ENCODE results near the gene PRKCA.
"Not testable (repeated sequence)": the region's sequence is repeated elsewhere in the genome, so short reads cannot be mapped to it uniquely, and the experiment has no call there.

Gene PRKCA

GRCh38 chr17:66716236-66717026 lies 414.0 kb downstream of the PRKCA start:
- Histone ChIP-seq H3K4me1 (ENCODE audit: control insufficient read depth, insufficient read depth, low read length) (peaks cover 27% of the 10 kb centered on the region), H3K9me3 (ENCODE audit: control insufficient read depth, low read length) (no peaks in the 10 kb centered on the region), H3K9ac (ENCODE audit: low read length) (no peak overlapping the region), H3K36me3 (ENCODE audit: control insufficient read depth, insufficient read depth, low read length) (peaks cover 8% of the 10 kb centered on the region), H3K4me3 (ENCODE audit: low read length) (no peak overlapping the region), H3K27me3 (ENCODE audit: control insufficient read depth, insufficient read depth, low read length) (no peaks in the 10 kb centered on the region)

DNA sequence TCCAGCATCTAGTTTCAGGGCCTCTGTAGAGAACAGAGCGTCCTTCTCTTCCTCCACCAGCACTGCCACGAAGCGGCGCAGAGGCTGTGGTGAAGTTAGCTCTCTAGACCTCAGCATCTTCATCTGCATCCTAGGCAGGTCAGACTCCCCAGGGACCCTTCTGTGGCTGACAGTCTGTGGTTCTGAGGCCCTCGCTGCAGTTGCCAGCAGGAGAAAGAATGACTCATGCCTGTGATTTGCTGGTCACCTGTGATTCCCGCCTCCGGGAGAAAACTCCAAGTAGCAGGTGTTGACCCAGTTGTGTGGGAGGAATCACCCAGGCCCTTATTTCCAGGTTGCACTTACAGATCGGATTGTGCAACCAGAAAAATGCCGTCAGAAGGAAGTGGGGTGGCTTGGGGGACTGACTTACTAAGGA lies 415.2 kb downstream of the PRKCA start:
- no peaks in the 10 kb centered on the region for H3K27me3 ChIP-seq (ENCODE audit: control insufficient read depth, insufficient read depth, low read length)
- no peak overlapping the region for H3K4me3 ChIP-seq (ENCODE audit: low read length)
- peaks cover 8% of the 10 kb centered on the region for H3K36me3 ChIP-seq (ENCODE audit: control insufficient read depth, insufficient read depth, low read length)
- H3K9ac ChIP-seq (ENCODE audit: low read length) = no peak overlapping the region
- no peaks in the 10 kb centered on the region for H3K9me3 ChIP-seq (ENCODE audit: control insufficient read depth, low read length)
- peaks cover 17% of the 10 kb centered on the region for H3K4me1 ChIP-seq (ENCODE audit: control insufficient read depth, insufficient read depth, low read length)

DNA sequence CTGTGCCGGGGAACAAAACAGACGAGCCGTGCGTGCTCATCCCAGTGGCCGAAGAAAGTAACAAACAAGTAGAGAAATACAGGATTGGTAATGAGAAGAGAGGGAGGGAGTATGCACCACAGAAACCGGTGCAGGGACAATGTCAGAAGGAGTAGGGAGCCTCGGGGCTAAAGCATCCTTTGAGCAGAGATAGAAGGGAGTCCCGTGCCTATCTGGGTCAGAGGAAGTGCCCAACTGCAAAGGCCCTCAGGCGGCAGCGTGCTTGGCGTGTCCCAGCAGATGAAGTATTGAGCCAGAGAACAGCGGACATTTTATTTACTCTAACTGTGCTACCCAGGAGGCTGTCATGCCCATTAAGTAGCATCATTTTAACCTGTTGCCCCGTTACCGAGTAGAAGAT lies 417.6 kb downstream of the PRKCA start:
- no peak overlapping the region for H3K9ac ChIP-seq (ENCODE audit: low read length)
- peaks cover 8% of the 10 kb centered on the region for H3K36me3 ChIP-seq (ENCODE audit: control insufficient read depth, insufficient read depth, low read length)
- H3K27me3 ChIP-seq (ENCODE audit: control insufficient read depth, insufficient read depth, low read length) = no peaks in the 10 kb centered on the region
- H3K4me3 ChIP-seq (ENCODE audit: low read length) = no peak overlapping the region
- no peaks in the 10 kb centered on the region for H3K9me3 ChIP-seq (ENCODE audit: control insufficient read depth, low read length)
- H3K4me1 ChIP-seq (ENCODE audit: control insufficient read depth, insufficient read depth, low read length) = peaks cover 15% of the 10 kb centered on the region

- peaks cover 21% of the 10 kb centered on the region for H3K4me1 ChIP-seq (ENCODE audit: control insufficient read depth, insufficient read depth, low read length)
- H3K4me3 ChIP-seq (ENCODE audit: low read length) = no peak overlapping the region
- peaks cover 8% of the 10 kb centered on the region for H3K36me3 ChIP-seq (ENCODE audit: control insufficient read depth, insufficient read depth, low read length)
Observed at GRCh38 chr17:66720567-66720966, 418.2 kb downstream of the PRKCA start.

DNA sequence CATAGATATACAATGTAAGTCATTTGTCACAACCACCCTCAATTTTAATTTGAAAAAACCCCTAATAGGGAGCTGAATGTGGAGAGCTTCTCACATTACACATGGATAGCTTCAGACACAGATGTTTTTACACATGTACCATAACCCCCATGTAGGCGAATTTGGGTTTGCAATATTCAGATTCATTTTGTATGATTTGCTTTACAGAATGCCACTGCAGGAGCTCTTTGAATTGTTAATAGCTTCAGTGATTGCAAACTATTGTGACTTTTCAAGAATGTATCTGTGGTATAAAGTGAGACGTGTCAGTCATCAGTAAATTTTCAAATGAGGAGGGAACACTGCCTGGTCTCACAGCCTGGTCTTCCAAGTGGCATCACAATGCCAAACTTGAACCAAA lies 419.9 kb downstream of the PRKCA start:
- Histone ChIP-seq H3K4me1 (ENCODE audit: control insufficient read depth, insufficient read depth, low read length) (peaks cover 29% of the 10 kb centered on the region), H3K27me3 (ENCODE audit: control insufficient read depth, insufficient read depth, low read length) (no peaks in the 10 kb centered on the region), H3K36me3 (ENCODE audit: control insufficient read depth, insufficient read depth, low read length) (peaks cover 8% of the 10 kb centered on the region), H3K4me3 (ENCODE audit: low read length) (no peak overlapping the region), H3K9ac (ENCODE audit: low read length) (no peak overlapping the region), H3K9me3 (ENCODE audit: control insufficient read depth, low read length) (no peaks in the 10 kb centered on the region)

More at GRCh38 chr17:66720567-66720966, 418.2 kb downstream of the PRKCA start:
- H3K9me3 ChIP-seq (ENCODE audit: control insufficient read depth, low read length) = no peaks in the 10 kb centered on the region
- no peaks in the 10 kb centered on the region for H3K27me3 ChIP-seq (ENCODE audit: control insufficient read depth, insufficient read depth, low read length)
- H3K9ac ChIP-seq (ENCODE audit: low read length) = no peak overlapping the region

DNA sequence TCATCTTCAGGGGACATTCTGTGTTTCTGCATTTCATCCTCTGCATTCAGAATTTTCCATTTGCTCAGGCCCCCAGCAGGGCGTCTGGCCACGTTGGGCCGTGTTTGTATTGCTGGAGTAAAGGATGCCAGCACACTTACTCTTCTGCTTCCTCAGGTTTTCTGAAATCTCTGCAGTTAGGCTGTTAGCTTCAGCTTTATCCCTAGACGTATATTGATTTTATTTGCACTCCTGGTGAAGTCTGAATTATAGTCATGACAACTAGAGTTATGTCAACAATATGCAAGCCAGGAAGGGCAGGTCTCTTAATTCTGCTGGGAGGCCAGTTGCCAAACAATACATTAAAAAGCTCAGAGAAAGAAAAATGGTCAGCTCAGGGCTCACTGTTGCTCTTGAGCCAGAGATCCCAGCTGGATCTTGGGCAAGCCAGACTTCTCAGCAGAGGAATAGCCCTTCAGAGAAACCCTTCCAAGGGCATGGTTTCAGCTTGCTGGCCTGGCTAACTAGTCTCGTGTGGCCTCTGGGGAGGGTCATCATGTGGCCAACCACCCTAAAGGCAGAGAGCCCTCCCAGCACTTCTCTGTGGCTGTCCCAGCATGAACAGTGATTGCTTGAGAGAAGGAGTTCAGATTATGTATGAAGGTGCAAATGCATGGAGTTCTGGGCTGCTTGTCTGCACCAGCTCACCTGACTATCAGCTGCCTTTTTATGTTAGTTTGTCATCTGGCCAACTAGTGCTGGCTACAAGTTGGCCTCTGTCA lies 422.3 kb downstream of the PRKCA start:
- Histone ChIP-seq H3K9ac (ENCODE audit: low read length) (no peak overlapping the region), H3K36me3 (ENCODE audit: control insufficient read depth, insufficient read depth, low read length) (no peaks in the 10 kb centered on the region), H3K27me3 (ENCODE audit: control insufficient read depth, insufficient read depth, low read length) (no peaks in the 10 kb centered on the region), H3K9me3 (ENCODE audit: control insufficient read depth, low read length) (no peaks in the 10 kb centered on the region), H3K4me1 (ENCODE audit: control insufficient read depth, insufficient read depth, low read length) (peaks cover 29% of the 10 kb centered on the region), H3K4me3 (ENCODE audit: low read length) (no peak overlapping the region)

DNA sequence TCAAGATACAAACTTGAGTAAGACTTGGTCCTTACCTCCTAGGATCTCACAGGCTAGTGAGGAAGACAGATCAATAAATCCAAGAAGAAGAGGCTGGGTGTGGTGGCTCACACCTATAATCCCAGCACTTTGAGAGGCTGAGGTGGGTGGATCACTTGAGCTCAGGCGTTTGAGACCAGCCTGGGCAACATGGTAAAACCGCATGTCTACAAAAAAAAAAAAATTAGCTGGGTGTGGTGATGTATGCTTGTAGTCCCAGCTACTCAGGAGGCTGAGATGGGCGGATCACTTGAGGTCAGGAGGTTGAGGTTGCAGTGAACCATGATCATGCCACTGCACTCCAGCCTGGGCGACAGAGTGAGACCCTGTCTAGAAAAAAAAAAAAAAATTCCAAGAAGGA lies 423.0 kb downstream of the PRKCA start:
- not testable (repeated sequence) for H3K9ac ChIP-seq (ENCODE audit: low read length); H3K9me3 ChIP-seq (ENCODE audit: control insufficient read depth, low read length); H3K4me3 ChIP-seq (ENCODE audit: low read length); H3K27me3 ChIP-seq (ENCODE audit: control insufficient read depth, insufficient read depth, low read length); H3K36me3 ChIP-seq (ENCODE audit: control insufficient read depth, insufficient read depth, low read length)
- peaks cover 29% of the 10 kb centered on the region for H3K4me1 ChIP-seq (ENCODE audit: control insufficient read depth, insufficient read depth, low read length)

DNA sequence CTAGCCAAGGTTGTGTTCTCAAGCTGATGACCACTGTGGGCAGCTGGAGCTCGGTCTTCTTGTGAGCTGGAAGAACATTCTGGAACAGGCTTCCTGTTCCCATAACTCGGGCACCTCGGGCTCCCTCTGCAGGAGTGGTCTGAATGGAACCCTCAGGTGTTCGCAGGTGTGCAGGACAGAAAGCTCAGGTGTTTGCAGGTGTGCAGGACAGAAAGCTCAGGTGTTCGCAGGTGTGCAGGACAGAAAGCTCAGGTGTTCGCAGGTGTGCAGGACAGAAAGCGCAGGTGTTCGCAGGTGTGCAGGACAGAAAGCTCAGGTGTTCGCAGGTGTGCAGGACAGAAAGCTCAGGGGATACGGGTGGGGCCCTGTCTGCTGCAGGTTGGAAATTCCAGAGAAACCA lies 423.5 kb downstream of the PRKCA start:
- Histone ChIP-seq H3K4me1 (ENCODE audit: control insufficient read depth, insufficient read depth, low read length) (peaks cover 29% of the 10 kb centered on the region), H3K36me3 (ENCODE audit: control insufficient read depth, insufficient read depth, low read length) (no peaks in the 10 kb centered on the region), H3K9ac (ENCODE audit: low read length) (no peak overlapping the region), H3K27me3 (ENCODE audit: control insufficient read depth, insufficient read depth, low read length) (no peaks in the 10 kb centered on the region), H3K9me3 (ENCODE audit: control insufficient read depth, low read length) (no peaks in the 10 kb centered on the region), H3K4me3 (ENCODE audit: low read length) (no peak overlapping the region)

DNA sequence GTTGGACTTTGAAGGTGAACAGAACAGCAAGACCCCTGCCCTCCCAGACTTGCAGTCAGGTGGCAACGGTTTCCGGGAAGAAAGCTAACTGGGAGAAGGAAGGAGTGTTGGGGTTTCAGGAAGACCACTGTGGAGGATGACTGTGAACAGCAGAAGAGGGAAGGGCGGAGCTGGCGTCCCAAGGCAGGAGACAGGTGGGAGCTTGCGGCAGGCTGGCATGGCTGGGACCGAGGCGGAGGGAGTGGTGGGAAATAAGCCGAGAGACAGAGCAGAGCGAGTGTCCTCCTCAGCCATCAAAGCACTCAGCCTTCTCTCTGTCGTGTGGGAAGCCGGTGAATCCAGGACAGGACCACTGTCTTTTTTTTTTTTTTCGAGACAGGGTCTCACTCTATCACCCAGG lies 424.0 kb downstream of the PRKCA start:
- Histone ChIP-seq H3K4me3 (ENCODE audit: low read length) (no peak overlapping the region), H3K36me3 (ENCODE audit: control insufficient read depth, insufficient read depth, low read length) (no peaks in the 10 kb centered on the region), H3K9me3 (ENCODE audit: control insufficient read depth, low read length) (no peaks in the 10 kb centered on the region), H3K9ac (ENCODE audit: low read length) (no peak overlapping the region), H3K4me1 (ENCODE audit: control insufficient read depth, insufficient read depth, low read length) (peaks cover 29% of the 10 kb centered on the region), H3K27me3 (ENCODE audit: control insufficient read depth, insufficient read depth, low read length) (no peaks in the 10 kb centered on the region)

DNA sequence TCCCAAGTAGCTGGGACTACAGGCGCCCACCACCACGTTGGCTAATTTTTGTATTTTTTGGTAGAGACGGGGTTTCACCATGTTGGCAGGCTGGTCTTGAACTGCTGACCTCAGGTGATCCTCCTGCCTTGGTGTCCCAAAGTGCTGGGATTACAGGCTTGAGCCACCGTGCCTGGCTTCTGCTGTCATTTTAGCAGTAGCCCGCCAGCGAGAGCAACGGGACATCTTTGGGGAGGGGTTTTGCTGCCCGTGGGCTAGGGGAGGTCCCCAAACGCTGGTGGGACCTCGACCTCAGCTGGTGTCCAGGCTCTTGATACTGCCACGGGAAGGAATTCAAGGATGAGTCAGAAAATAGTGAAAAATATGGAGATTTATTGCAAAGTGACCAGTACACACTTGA lies 424.4 kb downstream of the PRKCA start:
- Histone ChIP-seq H3K27me3 (ENCODE audit: control insufficient read depth, insufficient read depth, low read length) (no peaks in the 10 kb centered on the region), H3K9me3 (ENCODE audit: control insufficient read depth, low read length) (no peaks in the 10 kb centered on the region), H3K9ac (ENCODE audit: low read length) (no peak overlapping the region), H3K4me3 (ENCODE audit: low read length) (no peak overlapping the region), H3K4me1 (ENCODE audit: control insufficient read depth, insufficient read depth, low read length) (peaks cover 29% of the 10 kb centered on the region), H3K36me3 (ENCODE audit: control insufficient read depth, insufficient read depth, low read length) (no peaks in the 10 kb centered on the region)

- no peak overlapping the region for H3K9ac ChIP-seq (ENCODE audit: low read length)
- no peaks in the 10 kb centered on the region for H3K36me3 ChIP-seq (ENCODE audit: control insufficient read depth, insufficient read depth, low read length)
- H3K4me3 ChIP-seq (ENCODE audit: low read length) = no peak overlapping the region
- H3K4me1 ChIP-seq (ENCODE audit: control insufficient read depth, insufficient read depth, low read length) = peaks cover 29% of the 10 kb centered on the region
- H3K9me3 ChIP-seq (ENCODE audit: control insufficient read depth, low read length) = no peaks in the 10 kb centered on the region
- no peaks in the 10 kb centered on the region for H3K27me3 ChIP-seq (ENCODE audit: control insufficient read depth, insufficient read depth, low read length)
Observed at GRCh38 chr17:66727634-66728570, 425.5 kb downstream of the PRKCA start.

All from mucosa of stomach (tissue), 1 donor.